T-cell (primary cell): ENCODE results near the gene ABCB4. TPM values are rescaled to one million over a fixed set of nuclear protein-coding genes. Genes with fewer than 3 reads are reported as not detected.
A peak's percentile ranks its signal among the peaks of the same experiment; 100 is the strongest.

Experiments used
- ATAC-seq, 4 experiments: fragments of 200-7000 bp in 3 of 4; fragments of 150-1000 bp in 1 of 4; cut with Tn5 transposase; replicated peaks in 1 of 4; 1 replicate in 3 of 4; 2 replicates in 1 of 4; pipeline ENCODE4 v1.10.0; 2021; ENCODE audit warnings: moderate library complexity in 3 of 4, mild to moderate bottlenecking in 2 of 4, moderate number of reproducible peaks in 1 of 4
- CTCF ChIA-PET, 2 donors: fragments of 300-600 bp; sonication (Branson Sonifier 250); formaldehyde crosslinking; loops; one replicate each; lab custom pipeline; 2022; ENCODE audit warnings: antibody characterized with exemption in 2 of 2; lab: Charles Lee
- POLR2A ChIA-PET, 2 donors: fragments of 300-600 bp; sonication (Branson Sonifier 250); formaldehyde crosslinking; loops; one replicate each; lab custom pipeline; 2022; ENCODE audit warnings: antibody characterized with exemption in 2 of 2; lab: Charles Lee
- DNase-seq, 35 experiments: peaks; one replicate each; pipeline versions ENCODE4 v3.0.0 to v3.0.0-alpha.2; 2013 to 2023
- H3K27ac ChIP-seq: one replicate; pipeline ENCODE4 v1.5.1; 2013; ENCODE audit warnings: low read length
- H3K27me3 ChIP-seq, 2 experiments: replicated peaks in 1 of 2; 1 replicate in 1 of 2; 2 replicates in 1 of 2; pipeline versions ENCODE4 v1.6.1 to v1.7.0; 2013; ENCODE audit warnings: low read length in 1 of 2, mixed read lengths in 1 of 2; ENCODE audit not compliant: control insufficient read depth in 2 of 2, insufficient read depth in 2 of 2; ENCODE audit errors: extremely low read depth in 1 of 2
- H3K36me3 ChIP-seq, 2 donors: 1 replicate in 1 of 2; 2 replicates in 1 of 2; pipeline versions ENCODE4 v1.6.1 to v1.7.0; 2013; ENCODE audit warnings: low read length in 1 of 2; ENCODE audit not compliant: control insufficient read depth in 2 of 2, insufficient read depth in 1 of 2; ENCODE audit errors: extremely low read depth in 1 of 2
- H3K4me1 ChIP-seq, 2 experiments: 1 replicate in 1 of 2; 2 replicates in 1 of 2; pipeline versions ENCODE4 v1.6.1 to v1.7.0; 2013; ENCODE audit warnings: low read length in 2 of 2, mixed read lengths in 1 of 2; ENCODE audit not compliant: insufficient read depth in 2 of 2, control insufficient read depth in 1 of 2; ENCODE audit errors: extremely low read depth in 1 of 2
- H3K4me3 ChIP-seq, 2 donors: 1 replicate in 1 of 2; 2 replicates in 1 of 2; pipeline versions ENCODE4 v1.5.1 to v1.7.0; 2013; ENCODE audit warnings: mild to moderate bottlenecking in 2 of 2, low read length in 1 of 2, moderate library complexity in 1 of 2; ENCODE audit not compliant: control insufficient read depth in 1 of 2; ENCODE audit errors: extremely low read depth in 1 of 2
- H3K9me3 ChIP-seq: 2 replicates; pipeline ENCODE4 v1.7.0; 2013
- H3K27ac Mint-ChIP-seq, 2 donors: one replicate each; pipeline ENCODE4 v1.8.0; 2020 to 2021; ENCODE audit warnings: mild to moderate bottlenecking in 2 of 2, mixed read lengths in 2 of 2
- H3K27me3 Mint-ChIP-seq, 2 donors: one replicate each; pipeline ENCODE4 v1.8.0; 2021 to 2022; ENCODE audit warnings: mixed read lengths in 2 of 2
- H3K36me3 Mint-ChIP-seq: one replicate; pipeline ENCODE4 v1.8.0; 2021; ENCODE audit warnings: mixed read lengths
- H3K4me1 Mint-ChIP-seq, 3 donors: one replicate each; pipeline ENCODE4 v1.8.0; 2020 to 2022; ENCODE audit warnings: mixed read lengths in 3 of 3, mild to moderate bottlenecking in 1 of 3
- H3K4me3 Mint-ChIP-seq, 3 donors: one replicate each; pipeline ENCODE4 v1.8.0; 2020 to 2022; ENCODE audit warnings: mild to moderate bottlenecking in 3 of 3, mixed read lengths in 3 of 3, moderate library complexity in 3 of 3
- H3K9me3 Mint-ChIP-seq, 3 donors: one replicate each; pipeline ENCODE4 v1.8.0; 2020 to 2022; ENCODE audit warnings: mixed read lengths in 3 of 3
- WGBS: methylation state at CpG from one replicate; pipeline ENCODE4 v1.1.5; 2013; ENCODE audit warnings: missing lambda C conversion rate; ENCODE audit not compliant: insufficient coverage; 5-methylcytosine and 5-hydroxymethylcytosine counted together
- total RNA-seq, 35 experiments: library from RNA in 6 of 35; stranded (reverse) in 6 of 35; fragments of 120-200 nt in 1 of 35; gene quantifications; one replicate each; pipeline versions ENCODE4 v1.2.1 to v1.2.4 and lab custom pipeline; 2013 to 2026

Gene ABCB4
- total RNA-seq (1 to 10 TPM in 1 of 5 donors, under 1 TPM in 4; 0.12 to 2.0 (median 0.60) TPM), total RNA-seq (lab: John Stamatoyannopoulos, UW) (0.04 to 1.2 (median 0.25) reads per million in 29 experiments)
- 0.42 TPM for total RNA-seq (2013)

DNA sequence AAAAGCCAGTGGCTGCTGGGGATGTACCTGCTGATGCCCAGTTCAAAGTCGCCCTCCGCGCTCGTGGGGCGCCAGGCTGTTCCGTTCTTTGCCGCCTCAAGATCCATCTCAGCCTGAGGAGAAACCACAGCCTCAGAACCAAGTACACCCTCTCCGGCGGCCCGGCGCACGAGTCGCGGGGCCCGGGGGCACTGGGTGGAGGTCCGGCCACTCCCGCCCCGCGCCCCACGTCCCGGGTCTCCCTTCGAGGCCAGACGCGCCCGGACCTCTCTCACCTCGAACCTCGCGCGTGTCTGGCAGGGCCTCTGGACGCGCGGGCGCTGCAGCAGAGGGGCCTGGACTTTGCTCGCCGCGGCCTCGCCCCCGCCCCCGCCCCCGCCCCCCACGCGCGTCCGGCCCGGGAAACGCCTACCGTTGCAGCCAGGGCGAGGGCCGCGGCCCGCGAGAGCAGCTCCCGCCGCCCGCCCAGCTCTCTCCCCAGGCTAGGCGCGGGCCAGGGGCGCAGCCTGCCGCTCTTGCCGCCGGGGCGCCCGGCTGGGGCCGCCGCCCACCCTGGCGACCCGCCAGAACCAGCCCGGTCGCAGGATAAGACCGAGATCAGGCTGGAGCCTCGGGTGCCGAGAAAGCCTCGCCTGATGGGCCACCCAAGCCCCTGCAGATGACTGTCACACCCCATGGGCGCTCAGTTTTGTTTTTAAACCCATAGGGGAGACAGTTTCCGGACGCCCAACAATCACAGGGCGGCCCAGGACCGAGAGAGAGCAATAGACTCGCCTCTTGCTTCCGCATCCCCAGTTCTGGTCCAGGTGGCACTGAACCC is at the start of gene ABCB4:
TSS of gene ABCB4 (minus strand) at position 322 of the 820 bp plus-strand sequence. CDS start at position 107, 215 bp downstream.
- peak within 1 kb of the TSS in 1 of 2 donors; percentile 25 for H3K27ac Mint-ChIP-seq
- H3K27ac ChIP-seq = no peak within 1 kb of the TSS
- peaks cover 5 to 14% of the 10 kb centered on the region in 2 experiments for H3K27me3 ChIP-seq
- ATAC-seq (peak in 2 of 4 experiments; percentile 19 to 47), DNase-seq (peak in 1 of 35 experiments; percentile 1)
- WGBS = 10% methylated on average over 80 of the region's 80 CpGs
- ChIA-PET CTCF (no interaction called here), POLR2A (no interaction called here)
- no peaks in the 10 kb centered on the region for H3K36me3 ChIP-seq
- H3K27me3 Mint-ChIP-seq = peaks cover 32 to 36% of the 10 kb centered on the region in 2 donors
- peaks cover 0 to 19% (median 15%) of the 10 kb centered on the region in 3 donors for H3K4me1 Mint-ChIP-seq
- no peaks in the 10 kb centered on the region for H3K9me3 Mint-ChIP-seq
- H3K36me3 Mint-ChIP-seq = no peaks in the 10 kb centered on the region
- H3K9me3 ChIP-seq = no peaks in the 10 kb centered on the region
- peak within 1 kb of the TSS; percentile 49 to 63 (median 60) for H3K4me3 Mint-ChIP-seq
- H3K4me1 ChIP-seq = peaks cover 0 to 10% of the 10 kb centered on the region in 2 experiments
- peak within 1 kb of the TSS in 1 of 2 donors; percentile 35 for H3K4me3 ChIP-seq

DNA sequence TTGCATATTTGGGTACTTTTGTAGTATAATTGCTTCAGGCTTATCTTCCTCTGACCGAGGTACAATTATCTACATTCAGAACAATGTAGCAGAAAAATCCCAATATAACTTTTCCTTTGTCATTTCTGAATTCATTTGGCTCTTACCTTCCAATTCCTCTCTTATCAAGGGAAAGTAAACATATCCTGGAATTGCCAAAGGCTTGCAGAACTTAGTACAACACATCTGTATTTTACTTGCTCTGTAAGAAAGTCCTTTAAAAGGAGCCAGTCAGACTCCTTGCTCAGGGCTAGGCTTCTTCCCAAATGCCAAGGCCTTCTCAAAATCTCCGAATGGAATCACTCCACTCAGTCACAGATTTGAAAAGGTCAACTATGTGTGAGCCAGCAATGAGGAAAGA is 43.3 kb upstream of the ABCB4 start:
- Mint-ChIP-seq H3K36me3 (peaks cover 8% of the 10 kb centered on the region), H3K27ac (no peak overlapping the region), H3K4me1 (no peaks in the 10 kb centered on the region), H3K27me3 (peaks cover 0 to 3% of the 10 kb centered on the region in 2 donors), H3K4me3 (no peak overlapping the region), H3K9me3 (no peaks in the 10 kb centered on the region)
- Histone ChIP-seq H3K9me3 (no peaks in the 10 kb centered on the region), H3K4me3 (no peak overlapping the region), H3K27ac (no peak overlapping the region), H3K27me3 (no peaks in the 10 kb centered on the region), H3K36me3 (peaks cover 7 to 10% of the 10 kb centered on the region in 2 donors), H3K4me1 (no peaks in the 10 kb centered on the region)
- ChIA-PET CTCF (no interaction called here), POLR2A (interaction anchor here in 1 of 2 donors (0.5 kb wide), 1 partner anchor 112 kb away, joined by 3 read pairs; no protein-coding TSS in a partner anchor)
- ATAC-seq (no peak), DNase-seq (no peak)
- WGBS = 80% methylated on average over 1 of the region's 2 CpGs

DNA sequence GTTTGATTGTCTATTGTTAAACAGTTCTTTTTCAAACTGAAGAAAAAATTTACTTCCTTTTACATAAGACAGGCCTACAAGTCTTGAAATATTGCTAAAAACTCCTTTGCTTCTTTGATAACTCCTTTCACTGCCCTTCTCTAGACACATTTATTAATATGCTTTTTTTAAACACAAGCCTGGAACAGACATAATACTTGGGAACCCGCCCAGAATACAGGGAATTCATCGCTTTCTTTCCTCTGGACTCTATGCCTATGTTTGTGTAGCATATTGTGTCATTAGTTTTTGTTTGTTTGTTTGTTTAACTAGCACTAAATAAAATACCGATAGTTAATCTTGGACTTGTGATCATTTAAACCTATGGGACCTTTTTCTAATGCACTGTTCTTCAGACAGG is 42.4 kb upstream of the ABCB4 start:
- Mint-ChIP-seq H3K36me3 (peaks cover 8% of the 10 kb centered on the region), H3K9me3 (no peaks in the 10 kb centered on the region), H3K27ac (no peak overlapping the region), H3K4me3 (no peak overlapping the region), H3K27me3 (peaks cover 0 to 3% of the 10 kb centered on the region in 2 donors), H3K4me1 (no peaks in the 10 kb centered on the region)
- no peak for ATAC-seq
- ChIA-PET CTCF (no interaction called here), POLR2A (interaction anchor here in 1 of 2 donors (0.5 kb wide), 1 partner anchor 111 kb away, joined by 3 read pairs; no protein-coding TSS in a partner anchor)
- no peak for DNase-seq
- Histone ChIP-seq H3K36me3 (peaks cover 7 to 10% of the 10 kb centered on the region in 2 donors), H3K27me3 (no peaks in the 10 kb centered on the region), H3K4me3 (no peak overlapping the region), H3K27ac (no peak overlapping the region), H3K9me3 (no peaks in the 10 kb centered on the region), H3K4me1 (no peaks in the 10 kb centered on the region)
- WGBS = no CpG with 5 or more reads among the region's 3 CpGs

DNA sequence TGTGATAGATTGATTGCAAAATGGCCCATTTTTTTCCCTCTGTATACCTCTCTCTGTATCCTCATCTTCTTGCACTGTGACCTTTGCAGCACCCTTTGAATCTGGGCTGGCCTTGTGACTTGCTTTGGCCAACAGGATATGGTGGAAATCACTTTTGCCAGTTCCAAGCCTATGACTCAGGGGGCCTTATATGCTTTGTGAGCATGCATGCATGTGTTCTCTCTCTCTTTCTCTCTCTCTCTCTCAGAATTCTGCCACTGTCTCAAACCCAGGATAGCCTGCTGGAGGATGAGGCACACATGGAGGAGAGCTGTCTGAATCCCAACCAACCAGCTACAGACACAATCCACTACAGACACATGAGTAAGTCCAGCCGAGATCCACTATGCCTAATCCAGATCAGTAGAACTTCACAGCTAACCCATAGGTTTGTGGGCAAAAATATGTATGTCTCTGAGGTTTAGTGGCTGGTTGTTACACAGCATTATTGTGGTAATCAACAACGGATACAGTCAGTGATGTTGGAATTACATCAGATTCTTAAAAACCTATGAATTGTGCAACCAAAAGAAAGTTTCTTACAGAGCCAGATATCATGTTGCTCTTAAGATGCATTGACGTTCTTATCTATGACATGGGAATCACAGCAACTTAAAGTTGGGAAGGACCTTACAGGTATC is 41.8 kb upstream of the ABCB4 start:
- 100% methylated on average over 1 of the region's 3 CpGs for WGBS
- H3K4me1 Mint-ChIP-seq = no peaks in the 10 kb centered on the region
- no peak for DNase-seq
- ATAC-seq = no peak
- no peak overlapping the region for H3K27ac Mint-ChIP-seq
- POLR2A ChIA-PET = no interaction called here
- CTCF ChIA-PET = no interaction called here
- H3K27me3 Mint-ChIP-seq = peaks cover 0 to 3% of the 10 kb centered on the region in 2 donors
- H3K36me3 Mint-ChIP-seq = peaks cover 8% of the 10 kb centered on the region
- no peaks in the 10 kb centered on the region for H3K9me3 Mint-ChIP-seq
- Histone ChIP-seq H3K27me3 (no peaks in the 10 kb centered on the region), H3K9me3 (no peaks in the 10 kb centered on the region), H3K4me3 (no peak overlapping the region), H3K27ac (no peak overlapping the region), H3K36me3 (peaks cover 7 to 10% of the 10 kb centered on the region in 2 donors), H3K4me1 (no peaks in the 10 kb centered on the region)
- no peak overlapping the region for H3K4me3 Mint-ChIP-seq

DNA sequence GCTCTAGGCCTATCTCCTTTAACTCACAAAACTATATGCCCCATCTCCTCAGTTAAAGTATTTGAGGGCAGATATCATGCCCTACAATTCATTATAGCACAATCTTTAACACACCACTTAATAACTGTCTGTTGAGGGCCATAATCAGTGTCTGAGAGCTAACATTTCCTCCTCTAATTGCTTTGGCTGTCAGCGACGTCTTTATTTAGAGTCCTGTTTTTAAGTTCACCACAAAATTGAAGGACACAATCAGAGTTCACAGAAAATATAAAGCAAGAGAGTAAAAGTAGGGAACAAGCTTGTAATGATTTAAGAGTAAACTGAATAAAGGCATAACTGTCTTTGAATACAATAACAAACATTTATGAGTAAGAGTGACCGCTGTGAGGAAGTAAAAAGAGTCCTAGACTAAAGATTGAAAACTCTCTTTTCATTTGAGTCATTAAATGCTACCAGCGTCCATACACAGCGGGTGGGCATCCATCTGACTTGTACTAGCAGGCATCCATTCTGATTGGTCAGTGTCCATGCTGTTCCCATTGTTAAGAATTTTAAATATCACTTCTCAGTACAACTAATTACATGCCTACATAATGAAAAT is 38.4 kb upstream of the ABCB4 start:
- Histone ChIP-seq H3K9me3 (no peaks in the 10 kb centered on the region), H3K4me3 (no peak overlapping the region), H3K27me3 (no peaks in the 10 kb centered on the region), H3K27ac (no peak overlapping the region), H3K4me1 (no peaks in the 10 kb centered on the region), H3K36me3 (peaks cover 13 to 22% of the 10 kb centered on the region in 2 donors)
- WGBS = 100% methylated on average over 1 of the region's 5 CpGs
- Mint-ChIP-seq H3K36me3 (peaks cover 8% of the 10 kb centered on the region), H3K4me1 (no peaks in the 10 kb centered on the region), H3K27me3 (no peaks in the 10 kb centered on the region), H3K9me3 (no peaks in the 10 kb centered on the region), H3K27ac (no peak overlapping the region), H3K4me3 (no peak overlapping the region)
- ChIA-PET POLR2A (no interaction called here), CTCF (interaction anchor here in 1 of 2 donors (1.1 kb wide), 1 partner anchor 13 kb away, joined by 3 read pairs; no protein-coding TSS in a partner anchor)
- no peak for ATAC-seq
- no peak for DNase-seq

DNA sequence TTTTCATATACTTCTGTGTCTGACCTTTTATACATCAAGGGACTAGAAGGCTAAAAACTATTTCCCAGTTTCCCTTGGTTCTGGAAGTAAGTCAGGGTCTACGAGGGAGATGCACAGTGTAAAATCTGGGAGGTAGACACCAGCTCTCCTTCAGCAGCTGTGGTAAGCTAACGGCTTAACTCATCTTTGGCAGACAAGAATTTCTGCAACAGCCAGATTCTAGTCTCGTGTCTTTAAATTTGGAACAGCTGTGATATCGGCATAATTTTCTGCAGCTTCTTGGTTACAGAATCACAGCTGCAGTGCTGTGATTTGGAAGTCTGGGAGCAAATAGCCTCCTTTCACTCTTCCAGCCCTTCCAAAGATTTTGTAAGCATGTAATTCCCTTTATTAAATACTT is 37.4 kb upstream of the ABCB4 start:
- Histone ChIP-seq H3K4me3 (no peak overlapping the region), H3K4me1 (no peaks in the 10 kb centered on the region), H3K36me3 (peaks cover 13 to 22% of the 10 kb centered on the region in 2 donors), H3K27me3 (no peaks in the 10 kb centered on the region), H3K9me3 (no peaks in the 10 kb centered on the region), H3K27ac (no peak overlapping the region)
- H3K27me3 Mint-ChIP-seq = no peaks in the 10 kb centered on the region
- H3K4me1 Mint-ChIP-seq = no peaks in the 10 kb centered on the region
- H3K27ac Mint-ChIP-seq = no peak overlapping the region
- ATAC-seq (no peak), DNase-seq (no peak)
- H3K36me3 Mint-ChIP-seq = peaks cover 8% of the 10 kb centered on the region
- no peak overlapping the region for H3K4me3 Mint-ChIP-seq
- ChIA-PET CTCF (interaction anchor here in 1 of 2 donors (1.1 kb wide), 1 partner anchor 14 kb away, joined by 3 read pairs; no protein-coding TSS in a partner anchor), POLR2A (no interaction called here)
- 89% methylated on average over 3 of the region's 4 CpGs for WGBS
- H3K9me3 Mint-ChIP-seq = no peaks in the 10 kb centered on the region
